ENCODE results near the gene PADI2. TPM values are rescaled to one million over a fixed set of nuclear protein-coding genes. Genes with fewer than 3 reads are reported as not detected.

Gene PADI2
- total and polyA plus RNA-seq, 9 of the 15 experiments (the other 6 are each of a cell fraction or from before 2014, with no cell fraction given) = 0.01 to 0.11 (median 0.01) TPM; not detected in 5

DNA sequence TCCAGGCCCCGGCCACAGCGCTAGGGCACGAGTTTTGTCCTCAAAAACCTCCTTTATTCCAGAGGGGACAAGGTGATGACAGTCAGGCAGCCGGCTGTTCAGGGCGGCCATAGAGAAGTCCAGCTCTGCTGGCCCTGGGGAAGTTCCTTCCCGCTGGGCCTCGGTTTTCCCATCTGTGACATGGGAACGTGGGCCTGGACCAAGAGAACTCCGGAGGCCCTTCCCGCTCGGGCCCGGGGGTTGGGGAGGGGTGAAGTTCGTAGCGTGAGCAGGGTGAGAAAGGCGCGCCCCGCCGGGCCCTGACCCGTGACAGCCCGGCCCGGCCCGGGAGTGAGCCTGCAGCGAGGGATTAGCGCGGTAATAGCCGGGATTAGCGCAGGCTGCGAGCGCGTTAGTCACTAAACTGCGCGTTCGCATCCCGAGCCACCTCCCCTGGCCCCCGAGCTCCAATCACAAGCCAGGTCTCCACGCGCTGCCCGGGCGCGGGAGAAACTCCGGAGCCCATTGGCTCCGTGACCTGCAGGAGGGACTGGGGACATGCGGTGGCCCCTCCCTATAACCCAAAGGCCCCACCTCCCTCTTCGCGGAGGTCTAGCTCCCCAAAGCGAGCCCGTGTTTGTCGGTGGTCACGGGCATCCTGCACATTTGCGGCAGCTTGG is 29.8 kb upstream of the PADI2 start (continued):
- no peak for TF ChIP-seq THAP7 (CRISPR knock-in tag; IDR thresholded peaks at IDR 0.05)
- no peak for TF ChIP-seq CHCHD3 (CRISPR knock-in tag; IDR thresholded peaks at IDR 0.05)
- peak; percentile 36 for TF ChIP-seq PCBP1 (IDR thresholded peaks at IDR 0.05; ENCODE audit: low read depth, low read length, poor library complexity, severe bottlenecking)
- peak; percentile 26 to 86 for TF ChIP-seq E2F6 (IDR thresholded peaks at IDR 0.05; ENCODE audit: borderline replicate concordance in 1 of 2, extremely low read depth in 1 of 2, insufficient read depth in 1 of 2, insufficient read length in 1 of 2, low read depth in 1 of 2, low read length in 1 of 2, poor library complexity in 1 of 2, severe bottlenecking in 1 of 2)
- no peak for TF ChIP-seq CGGBP1 (CRISPR knock-in tag; IDR thresholded peaks at IDR 0.05)
- peak; percentile 87 for TF ChIP-seq HNRNPLL (IDR thresholded peaks at IDR 0.05; ENCODE audit: low read depth, low read length, poor library complexity, severe bottlenecking)
- no peak for TF ChIP-seq E2F3 (CRISPR knock-in tag; IDR thresholded peaks at IDR 0.05)
- no peak for TF ChIP-seq ZNF589 (CRISPR knock-in tag; IDR thresholded peaks at IDR 0.05; ENCODE audit: low read depth)
- TF ChIP-seq SREBF1 (IDR thresholded peaks at IDR 0.05; ENCODE audit: borderline replicate concordance, low read depth, low read length) = no peak
- TF ChIP-seq, protein P1, sequence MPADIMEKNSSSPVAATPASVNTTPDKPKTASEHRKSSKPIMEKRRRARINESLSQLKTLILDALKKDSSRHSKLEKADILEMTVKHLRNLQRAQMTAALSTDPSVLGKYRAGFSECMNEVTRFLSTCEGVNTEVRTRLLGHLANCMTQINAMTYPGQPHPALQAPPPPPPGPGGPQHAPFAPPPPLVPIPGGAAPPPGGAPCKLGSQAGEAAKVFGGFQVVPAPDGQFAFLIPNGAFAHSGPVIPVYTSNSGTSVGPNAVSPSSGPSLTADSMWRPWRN (IDR thresholded peaks at IDR 0.05; ENCODE audit: low read depth) = no peak
- no peak for TF ChIP-seq ZNF384 (IDR thresholded peaks at IDR 0.05; ENCODE audit: low read depth, low read length)
- TF ChIP-seq KDM4B (IDR thresholded peaks at IDR 0.05; ENCODE audit: borderline replicate concordance in 2 of 2, low read depth in 1 of 2) = no peak
